ENCODE results near the gene TVP23C. TPM values are rescaled to one million over a fixed set of nuclear protein-coding genes. Genes with fewer than 3 reads are reported as not detected.

The TVP23C gene
- polyA plus RNA-seq, 2 donors: 3.0 to 7.0 TPM

DNA sequence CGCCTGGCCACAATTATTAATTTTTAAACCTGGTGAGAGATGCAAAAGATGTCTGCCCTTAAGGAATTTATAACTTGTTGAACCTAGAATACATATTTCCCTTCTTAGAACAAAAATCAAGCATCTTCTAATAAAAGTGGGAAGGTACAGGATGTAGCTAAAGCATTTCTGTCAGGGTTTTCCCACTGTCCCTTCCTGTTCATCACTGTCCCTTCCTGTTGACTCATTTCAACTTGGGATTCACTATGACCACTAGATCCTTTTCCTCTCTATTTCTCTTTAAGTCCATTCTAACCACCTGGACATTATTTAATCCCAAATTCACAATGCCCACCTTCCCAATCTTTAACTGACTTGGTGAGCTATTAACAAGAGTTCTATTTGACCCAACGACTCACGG is 62.0 kb downstream of the TVP23C start:
- Histone ChIP-seq H3K27ac (ENCODE audit: low read depth in 2 of 2, low read length in 1 of 2) (no peak overlapping the region), H3K4me1 (ENCODE audit: control insufficient read depth in 2 of 2, insufficient read depth in 2 of 2, low read length in 1 of 2) (peaks cover 3 to 4% of the 10 kb centered on the region in 2 donors)
- WGBS, 2 donors: 81 to 93% methylated on average over 3 of the region's 3 CpGs

DNA sequence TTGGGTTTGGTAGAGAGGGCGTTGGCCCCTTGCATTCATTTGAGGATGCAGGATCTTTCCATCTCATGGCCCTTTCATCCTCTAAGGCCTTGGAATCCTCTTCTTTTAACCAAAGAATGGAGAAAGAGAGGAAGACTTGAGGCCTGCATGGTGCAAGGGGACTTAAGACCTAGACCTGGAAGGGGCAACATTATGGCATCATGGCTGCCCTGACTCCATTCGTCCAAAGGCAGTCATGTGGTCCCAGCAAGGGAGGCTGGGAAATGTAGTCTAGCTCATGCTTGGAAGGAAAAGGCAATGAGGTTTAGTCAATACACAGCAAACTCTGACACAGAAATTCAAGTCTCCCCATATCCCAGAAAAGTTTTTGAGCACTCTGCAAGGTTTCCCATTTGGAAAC is 65.2 kb downstream of the TVP23C start:
- Histone ChIP-seq H3K9me3 (ENCODE audit: control insufficient read depth in 2 of 2, insufficient read depth in 1 of 2, low read depth in 1 of 2, low read length in 1 of 2) (no peaks in the 10 kb centered on the region), H3K27ac (ENCODE audit: low read depth in 2 of 2, low read length in 1 of 2) (no peak overlapping the region), H3K27me3 (ENCODE audit: control insufficient read depth in 1 of 2, insufficient read depth in 2 of 2, low read length in 2 of 2) (no peaks in the 10 kb centered on the region), H3K4me3 (ENCODE audit: low read depth in 1 of 2, low read length in 2 of 2) (no peak overlapping the region), H3K36me3 (ENCODE audit: control insufficient read depth in 2 of 2, insufficient read depth in 2 of 2, low read length in 1 of 2) (no peaks in the 10 kb centered on the region), H3K4me1 (ENCODE audit: control insufficient read depth in 2 of 2, insufficient read depth in 2 of 2, low read length in 1 of 2) (peaks cover 3 to 4% of the 10 kb centered on the region in 2 donors)
- 83 to 88% methylated on average over 2 of the region's 2 CpGs for WGBS, 2 donors

More for the DNA sequence above, 62.0 kb downstream of the TVP23C start:
- Histone ChIP-seq H3K4me3 (ENCODE audit: low read depth in 1 of 2, low read length in 2 of 2) (no peak overlapping the region), H3K27me3 (ENCODE audit: control insufficient read depth in 1 of 2, insufficient read depth in 2 of 2, low read length in 2 of 2) (no peaks in the 10 kb centered on the region), H3K36me3 (ENCODE audit: control insufficient read depth in 2 of 2, insufficient read depth in 2 of 2, low read length in 1 of 2) (no peaks in the 10 kb centered on the region), H3K9me3 (ENCODE audit: control insufficient read depth in 2 of 2, insufficient read depth in 1 of 2, low read depth in 1 of 2, low read length in 1 of 2) (no peaks in the 10 kb centered on the region)

DNA sequence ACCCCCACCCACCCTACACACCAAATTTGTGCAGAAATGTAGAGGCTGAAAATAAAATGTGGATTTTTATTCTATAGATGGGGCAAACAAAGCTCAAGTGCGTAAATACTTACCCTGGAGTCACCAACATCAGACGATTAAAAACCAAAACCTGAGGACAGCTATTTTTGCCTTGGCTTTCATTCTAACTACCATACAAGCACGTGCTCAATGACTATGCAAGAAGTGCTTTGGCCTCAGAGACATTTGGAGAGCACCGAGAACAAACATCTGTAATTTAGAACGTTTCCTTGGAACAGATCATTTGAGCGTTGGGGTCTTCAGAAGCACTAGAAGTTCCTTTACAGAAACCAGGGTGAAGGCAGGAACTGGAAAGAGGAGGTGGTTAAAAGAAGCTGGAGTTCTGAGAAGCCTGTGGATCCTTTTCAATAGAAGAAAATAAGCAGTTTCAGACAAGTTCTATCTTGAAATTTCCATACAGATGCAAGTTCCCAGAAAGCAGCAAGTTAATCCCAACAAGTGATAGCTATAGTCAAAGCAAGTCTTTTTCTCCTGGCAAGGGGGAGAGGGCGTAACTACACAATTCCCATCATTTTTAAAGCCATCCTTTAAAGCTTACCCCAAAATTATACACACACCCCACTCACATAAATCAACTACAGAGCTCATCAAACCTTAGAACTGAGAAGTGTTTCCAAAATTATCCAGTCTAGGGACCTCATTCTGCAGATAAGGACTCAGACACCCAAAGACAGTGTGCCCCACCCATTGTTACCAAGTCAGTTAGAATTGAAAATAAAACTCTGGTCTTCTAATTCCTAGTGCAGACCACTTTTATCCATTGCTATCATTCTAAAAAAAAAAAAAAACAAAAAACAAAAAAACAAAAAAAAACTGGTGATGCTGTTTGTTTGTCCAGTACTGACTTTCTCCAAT is 66.3 kb downstream of the TVP23C start:
- H3K36me3 ChIP-seq (ENCODE audit: control insufficient read depth in 2 of 2, insufficient read depth in 2 of 2, low read length in 1 of 2): no peaks in the 10 kb centered on the region
- H3K4me3 ChIP-seq (ENCODE audit: low read depth in 1 of 2, low read length in 2 of 2): no peak overlapping the region
- no peak overlapping the region for H3K27ac ChIP-seq (ENCODE audit: low read depth in 2 of 2, low read length in 1 of 2)
- WGBS, 2 donors: 49 to 70% methylated on average over 7 of the region's 7 CpGs
- no peaks in the 10 kb centered on the region for H3K27me3 ChIP-seq (ENCODE audit: control insufficient read depth in 1 of 2, insufficient read depth in 2 of 2, low read length in 2 of 2)
- H3K4me1 ChIP-seq (ENCODE audit: control insufficient read depth in 2 of 2, insufficient read depth in 2 of 2, low read length in 1 of 2): peaks cover 0 to 4% of the 10 kb centered on the region in 2 donors
- H3K9me3 ChIP-seq (ENCODE audit: control insufficient read depth in 2 of 2, insufficient read depth in 1 of 2, low read depth in 1 of 2, low read length in 1 of 2): no peaks in the 10 kb centered on the region

- H3K36me3 ChIP-seq (ENCODE audit: control insufficient read depth in 2 of 2, insufficient read depth in 2 of 2, low read length in 1 of 2): no peaks in the 10 kb centered on the region
- H3K27me3 ChIP-seq (ENCODE audit: control insufficient read depth in 1 of 2, insufficient read depth in 2 of 2, low read length in 2 of 2): no peaks in the 10 kb centered on the region
- no peak overlapping the region for H3K4me3 ChIP-seq (ENCODE audit: low read depth in 1 of 2, low read length in 2 of 2)
- no peaks in the 10 kb centered on the region for H3K4me1 ChIP-seq (ENCODE audit: control insufficient read depth in 2 of 2, insufficient read depth in 2 of 2, low read length in 1 of 2)
- H3K9me3 ChIP-seq (ENCODE audit: control insufficient read depth in 2 of 2, insufficient read depth in 1 of 2, low read depth in 1 of 2, low read length in 1 of 2): no peaks in the 10 kb centered on the region
- H3K27ac ChIP-seq (ENCODE audit: low read depth in 2 of 2, low read length in 1 of 2): no peak overlapping the region
These were observed 68.5 kb downstream of the TVP23C start for GRCh38 chr17:15494821-15495220.

DNA sequence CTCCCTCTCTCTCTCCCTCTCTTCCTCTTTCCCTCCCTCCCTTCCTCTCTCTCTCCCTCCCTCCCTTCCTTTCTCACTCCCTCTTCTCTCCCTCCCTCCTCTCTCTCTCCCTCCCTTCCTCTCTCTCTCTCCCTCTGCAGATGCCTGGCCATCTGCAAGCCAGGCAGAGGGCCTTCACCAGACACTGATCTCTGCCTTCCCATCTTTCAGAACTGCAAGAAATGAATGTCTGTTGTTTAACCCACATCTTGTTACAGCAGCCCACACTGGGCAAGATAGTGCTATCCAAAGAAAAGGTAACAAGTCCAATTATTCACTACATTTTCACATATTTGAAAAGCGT is 69.6 kb downstream of the TVP23C start:
- Histone ChIP-seq H3K27me3 (ENCODE audit: control insufficient read depth in 1 of 2, insufficient read depth in 2 of 2, low read length in 2 of 2) (no peaks in the 10 kb centered on the region), H3K36me3 (ENCODE audit: control insufficient read depth in 2 of 2, insufficient read depth in 2 of 2, low read length in 1 of 2) (no peaks in the 10 kb centered on the region), H3K9me3 (ENCODE audit: control insufficient read depth in 2 of 2, insufficient read depth in 1 of 2, low read depth in 1 of 2, low read length in 1 of 2) (no peaks in the 10 kb centered on the region), H3K27ac (ENCODE audit: low read depth in 2 of 2, low read length in 1 of 2) (no peak overlapping the region), H3K4me3 (ENCODE audit: low read depth in 1 of 2, low read length in 2 of 2) (no peak overlapping the region), H3K4me1 (ENCODE audit: control insufficient read depth in 2 of 2, insufficient read depth in 2 of 2, low read length in 1 of 2) (no peaks in the 10 kb centered on the region)
- 26 to 91% methylated on average over 1 of the region's 1 CpG for WGBS, 2 donors

DNA sequence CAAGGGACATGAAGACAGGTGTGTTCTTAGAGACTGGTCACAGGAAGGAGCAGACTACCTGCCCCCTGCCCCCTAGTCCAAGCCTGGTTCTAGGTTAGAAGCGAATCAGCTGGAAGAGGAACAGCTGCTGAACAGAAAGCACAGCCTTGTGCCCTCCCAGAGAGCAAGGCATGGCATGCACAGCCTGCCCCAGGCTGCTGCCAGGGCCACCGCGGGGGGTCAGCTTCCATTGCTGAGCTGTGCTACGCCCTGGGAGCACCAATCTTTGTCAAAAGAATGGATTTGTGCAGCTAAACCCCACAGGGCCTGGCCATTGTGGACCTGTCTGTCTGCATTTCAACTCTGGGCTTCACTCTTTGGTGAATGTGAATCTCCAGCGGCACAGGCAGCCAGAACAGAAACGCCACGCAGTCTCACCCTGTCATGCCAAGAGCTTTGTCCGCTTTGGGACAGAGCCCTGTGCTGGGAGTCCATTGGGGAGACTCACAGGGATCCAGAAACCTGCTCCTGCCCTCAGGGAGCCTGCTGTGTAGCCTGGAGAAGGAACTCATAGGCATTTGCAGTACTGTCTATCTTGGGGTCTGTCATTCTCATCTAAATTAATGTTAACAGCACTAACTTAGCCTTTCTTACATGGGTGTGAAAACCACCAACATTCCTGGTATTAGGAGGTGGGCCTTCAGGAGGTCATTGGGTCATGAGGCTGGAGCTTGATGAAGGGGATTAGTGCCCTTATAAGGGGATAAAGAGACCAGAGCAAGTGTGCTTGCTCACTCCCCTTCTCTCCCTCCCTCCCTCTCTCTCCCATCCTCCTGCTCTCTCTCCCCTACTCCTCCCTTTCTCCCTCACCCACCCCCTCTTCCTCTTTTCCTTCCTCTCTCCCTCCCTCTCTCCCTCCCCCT is 70.2 kb downstream of the TVP23C start:
- no peaks in the 10 kb centered on the region for H3K9me3 ChIP-seq (ENCODE audit: control insufficient read depth in 2 of 2, insufficient read depth in 1 of 2, low read depth in 1 of 2, low read length in 1 of 2)
- H3K36me3 ChIP-seq (ENCODE audit: control insufficient read depth in 2 of 2, insufficient read depth in 2 of 2, low read length in 1 of 2): no peaks in the 10 kb centered on the region
- no peaks in the 10 kb centered on the region for H3K27me3 ChIP-seq (ENCODE audit: control insufficient read depth in 1 of 2, insufficient read depth in 2 of 2, low read length in 2 of 2)
- H3K4me3 ChIP-seq (ENCODE audit: low read depth in 1 of 2, low read length in 2 of 2): no peak overlapping the region
- 89 to 92% methylated on average over 8 of the region's 8 CpGs for WGBS, 2 donors
- H3K27ac ChIP-seq (ENCODE audit: low read depth in 2 of 2, low read length in 1 of 2): no peak overlapping the region
- H3K4me1 ChIP-seq (ENCODE audit: control insufficient read depth in 2 of 2, insufficient read depth in 2 of 2, low read length in 1 of 2): no peaks in the 10 kb centered on the region

- H3K36me3 ChIP-seq (ENCODE audit: control insufficient read depth in 2 of 2, insufficient read depth in 2 of 2, low read length in 1 of 2): no peaks in the 10 kb centered on the region
- 97 to 98% methylated on average over 4 of the region's 4 CpGs for WGBS, 2 donors
- H3K4me3 ChIP-seq (ENCODE audit: low read depth in 1 of 2, low read length in 2 of 2): no peak overlapping the region
- no peak overlapping the region for H3K27ac ChIP-seq (ENCODE audit: low read depth in 2 of 2, low read length in 1 of 2)
- no peaks in the 10 kb centered on the region for H3K4me1 ChIP-seq (ENCODE audit: control insufficient read depth in 2 of 2, insufficient read depth in 2 of 2, low read length in 1 of 2)
- no peaks in the 10 kb centered on the region for H3K27me3 ChIP-seq (ENCODE audit: control insufficient read depth in 1 of 2, insufficient read depth in 2 of 2, low read length in 2 of 2)
- H3K9me3 ChIP-seq (ENCODE audit: control insufficient read depth in 2 of 2, insufficient read depth in 1 of 2, low read depth in 1 of 2, low read length in 1 of 2): no peaks in the 10 kb centered on the region
These were observed 71.1 kb downstream of the TVP23C start for GRCh38 chr17:15492186-15492585.

DNA sequence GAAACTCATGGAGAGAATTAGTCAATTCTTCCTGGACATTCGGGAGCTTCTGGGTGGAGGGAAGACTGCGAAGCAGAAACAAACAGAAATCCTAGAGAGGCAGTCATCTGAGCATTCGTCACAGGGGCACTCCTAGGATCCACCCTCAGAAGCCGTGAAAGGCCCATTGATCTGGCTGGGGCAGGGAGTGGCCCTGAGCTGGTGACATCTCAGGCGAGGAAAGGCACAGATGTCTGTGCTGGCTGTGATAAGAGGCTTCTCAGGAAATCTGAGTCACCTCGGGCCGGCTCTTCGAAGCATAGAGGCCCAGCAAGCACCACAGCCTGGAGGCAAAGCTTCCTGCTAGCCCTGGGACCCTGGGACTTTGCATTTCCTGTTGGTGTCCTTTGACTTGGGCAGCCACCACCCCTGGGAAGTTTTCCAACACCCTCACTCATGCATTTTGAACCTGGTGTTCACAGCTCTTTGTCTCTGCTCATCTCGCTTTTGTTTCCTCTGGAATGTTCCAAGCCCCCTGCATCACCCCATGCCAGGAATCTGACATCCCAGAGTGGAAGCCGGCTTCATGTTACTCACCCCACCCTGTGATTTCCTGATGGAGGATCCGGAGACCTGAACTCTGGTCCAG is 72.5 kb downstream of the TVP23C start:
- WGBS, 2 donors: 51 to 53% methylated on average over 11 of the region's 11 CpGs
- no peaks in the 10 kb centered on the region for H3K4me1 ChIP-seq (ENCODE audit: control insufficient read depth in 2 of 2, insufficient read depth in 2 of 2, low read length in 1 of 2)
- no peaks in the 10 kb centered on the region for H3K27me3 ChIP-seq (ENCODE audit: control insufficient read depth in 1 of 2, insufficient read depth in 2 of 2, low read length in 2 of 2)
- no peaks in the 10 kb centered on the region for H3K36me3 ChIP-seq (ENCODE audit: control insufficient read depth in 2 of 2, insufficient read depth in 2 of 2, low read length in 1 of 2)
- peak overlapping the region; percentile 29 to 37 for H3K27ac ChIP-seq (ENCODE audit: low read depth in 2 of 2, low read length in 1 of 2)
- H3K4me3 ChIP-seq (ENCODE audit: low read depth in 1 of 2, low read length in 2 of 2): no peak overlapping the region
- H3K9me3 ChIP-seq (ENCODE audit: control insufficient read depth in 2 of 2, insufficient read depth in 1 of 2, low read depth in 1 of 2, low read length in 1 of 2): no peaks in the 10 kb centered on the region

- H3K36me3 ChIP-seq (ENCODE audit: control insufficient read depth in 2 of 2, insufficient read depth in 2 of 2, low read length in 1 of 2): no peaks in the 10 kb centered on the region
- no peak overlapping the region for H3K4me3 ChIP-seq (ENCODE audit: low read depth in 1 of 2, low read length in 2 of 2)
- H3K9me3 ChIP-seq (ENCODE audit: control insufficient read depth in 2 of 2, insufficient read depth in 1 of 2, low read depth in 1 of 2, low read length in 1 of 2): no peaks in the 10 kb centered on the region
- no peaks in the 10 kb centered on the region for H3K27me3 ChIP-seq (ENCODE audit: control insufficient read depth in 1 of 2, insufficient read depth in 2 of 2, low read length in 2 of 2)
- no peak overlapping the region for H3K27ac ChIP-seq (ENCODE audit: low read depth in 2 of 2, low read length in 1 of 2)
- H3K4me1 ChIP-seq (ENCODE audit: control insufficient read depth in 2 of 2, insufficient read depth in 2 of 2, low read length in 1 of 2): no peaks in the 10 kb centered on the region
- WGBS, 2 donors: 93 to 95% methylated on average over 2 of the region's 2 CpGs
These were observed 74.7 kb downstream of the TVP23C start for GRCh38 chr17:15488557-15488956.
